Calu3 (cell line): Measurements from ENCODE around the gene PELI3. TPM values are rescaled to one million over a fixed set of nuclear protein-coding genes. Genes with fewer than 3 reads are reported as not detected.

Experiments used
- BruUV-seq: library from RNA; stranded (reverse); fragments of 400-500 nt; replicated peaks from 2 replicates; lab custom pipeline; 2021; lab: Mats Ljungman, UMichigan
- CTCF ChIA-PET: fragments of 300-600 bp; sonication (Branson Sonifier 250); formaldehyde crosslinking; loops from one replicate; lab custom pipeline; 2022; ENCODE audit warnings: antibody characterized with exemption; lab: Charles Lee
- DNase-seq: peaks from one replicate; pipeline ENCODE4 v3.0.0; 2022
- H3K27ac Mint-ChIP-seq: one replicate; pipeline ENCODE4 v1.8.0; 2022; ENCODE audit warnings: mixed read lengths; ENCODE audit not compliant: unreplicated experiment
- H3K27me3 Mint-ChIP-seq: one replicate; pipeline ENCODE4 v1.8.0; 2022; ENCODE audit warnings: mixed read lengths; ENCODE audit not compliant: unreplicated experiment
- H3K36me3 Mint-ChIP-seq: one replicate; pipeline ENCODE4 v1.8.0; 2022; ENCODE audit warnings: mild to moderate bottlenecking, moderate library complexity, mixed read lengths; ENCODE audit not compliant: insufficient read depth, unreplicated experiment
- H3K4me1 Mint-ChIP-seq: one replicate; pipeline ENCODE4 v1.8.0; 2022; ENCODE audit warnings: mild to moderate bottlenecking, low read depth, mixed read lengths; ENCODE audit not compliant: unreplicated experiment
- H3K4me3 Mint-ChIP-seq: one replicate; pipeline ENCODE4 v1.8.0; 2022; ENCODE audit warnings: mild to moderate bottlenecking, low read depth, moderate library complexity, mixed read lengths; ENCODE audit not compliant: unreplicated experiment
- H3K9me3 Mint-ChIP-seq: one replicate; pipeline ENCODE4 v1.8.0; 2022; ENCODE audit warnings: low read depth, mixed read lengths; ENCODE audit not compliant: unreplicated experiment
- intact Hi-C: fragments of 100-400 bp; cut with micrococcal nuclease; formaldehyde crosslinking; loops from one replicate; pipeline ENCODE4 v1.10.0; 2022; ENCODE audit not compliant: unreplicated experiment
- total RNA-seq: library from RNA; stranded (reverse); gene quantifications from 2 replicates; pipeline ENCODE4 v1.2.3, GENCODE V29; 2022
- TF ChIP-seq, protein P1 (sequence below): fragments of 200-600 bp; IDR thresholded peaks from one replicate; pipeline ENCODE4 v1.8.0; 2022; ENCODE audit warnings: antibody characterized with exemption; ENCODE audit not compliant: unreplicated experiment

Gene PELI3
- total RNA-seq, 1 experiment from 2014 or later, result 7.6 TPM

GRCh38 chr11:66473608-66474515, 7.2 kb downstream of the PELI3 start:
- TF ChIP-seq, protein P1, sequence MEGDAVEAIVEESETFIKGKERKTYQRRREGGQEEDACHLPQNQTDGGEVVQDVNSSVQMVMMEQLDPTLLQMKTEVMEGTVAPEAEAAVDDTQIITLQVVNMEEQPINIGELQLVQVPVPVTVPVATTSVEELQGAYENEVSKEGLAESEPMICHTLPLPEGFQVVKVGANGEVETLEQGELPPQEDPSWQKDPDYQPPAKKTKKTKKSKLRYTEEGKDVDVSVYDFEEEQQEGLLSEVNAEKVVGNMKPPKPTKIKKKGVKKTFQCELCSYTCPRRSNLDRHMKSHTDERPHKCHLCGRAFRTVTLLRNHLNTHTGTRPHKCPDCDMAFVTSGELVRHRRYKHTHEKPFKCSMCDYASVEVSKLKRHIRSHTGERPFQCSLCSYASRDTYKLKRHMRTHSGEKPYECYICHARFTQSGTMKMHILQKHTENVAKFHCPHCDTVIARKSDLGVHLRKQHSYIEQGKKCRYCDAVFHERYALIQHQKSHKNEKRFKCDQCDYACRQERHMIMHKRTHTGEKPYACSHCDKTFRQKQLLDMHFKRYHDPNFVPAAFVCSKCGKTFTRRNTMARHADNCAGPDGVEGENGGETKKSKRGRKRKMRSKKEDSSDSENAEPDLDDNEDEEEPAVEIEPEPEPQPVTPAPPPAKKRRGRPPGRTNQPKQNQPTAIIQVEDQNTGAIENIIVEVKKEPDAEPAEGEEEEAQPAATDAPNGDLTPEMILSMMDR, result no peak
- no peaks in the 10 kb centered on the region for H3K27me3 Mint-ChIP-seq
- H3K36me3 Mint-ChIP-seq, result peaks cover 26% of the 10 kb centered on the region
- DNase-seq, result no peak
- CTCF ChIA-PET, result no interaction called here
- H3K9me3 Mint-ChIP-seq, result no peaks in the 10 kb centered on the region
- no peak overlapping the region for H3K4me3 Mint-ChIP-seq
- no peak overlapping the region for H3K27ac Mint-ChIP-seq
- intact Hi-C loops, result no loop called here
- H3K4me1 Mint-ChIP-seq, result no peaks in the 10 kb centered on the region
- BruUV-seq, result no TSS peak

DNA sequence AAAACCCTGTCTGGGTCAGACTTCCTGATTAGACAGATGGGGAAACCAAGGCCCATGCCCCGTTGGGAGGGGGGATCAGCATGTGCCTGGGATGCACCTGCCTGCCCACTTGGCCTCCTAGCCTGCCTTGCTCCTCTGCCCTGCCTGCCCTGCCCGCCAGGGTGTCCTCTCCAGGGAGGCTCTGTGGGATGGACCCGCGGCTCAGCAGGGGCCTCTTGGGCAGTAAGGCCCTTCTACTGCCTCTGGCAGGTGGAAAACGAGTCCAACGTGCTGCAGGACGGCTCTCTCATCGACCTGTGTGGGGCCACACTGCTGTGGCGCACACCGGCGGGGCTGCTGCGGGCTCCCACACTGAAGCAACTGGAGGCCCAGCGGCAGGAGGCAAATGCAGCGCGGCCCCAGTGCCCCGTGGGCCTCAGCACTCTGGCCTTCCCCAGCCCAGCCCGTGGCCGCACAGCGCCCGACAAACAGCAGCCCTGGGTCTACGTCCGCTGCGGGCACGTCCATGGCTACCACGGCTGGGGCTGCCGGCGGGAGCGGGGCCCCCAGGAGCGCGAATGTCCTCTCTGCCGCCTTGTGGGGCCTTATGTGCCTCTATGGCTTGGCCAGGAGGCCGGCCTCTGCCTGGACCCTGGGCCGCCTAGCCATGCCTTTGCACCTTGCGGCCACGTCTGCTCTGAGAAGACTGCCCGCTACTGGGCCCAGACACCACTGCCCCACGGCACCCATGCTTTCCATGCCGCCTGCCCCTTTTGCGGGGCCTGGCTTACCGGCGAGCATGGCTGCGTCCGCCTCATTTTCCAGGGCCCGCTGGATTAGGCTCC, 8.9 kb downstream of the PELI3 start:
- Mint-ChIP-seq H3K27me3 (no peaks in the 10 kb centered on the region), H3K4me1 (no peaks in the 10 kb centered on the region), H3K4me3 (no peak overlapping the region), H3K9me3 (no peaks in the 10 kb centered on the region), H3K27ac (no peak overlapping the region), H3K36me3 (peaks cover 39% of the 10 kb centered on the region)
- TF ChIP-seq, protein P1, result no peak
- BruUV-seq, result no TSS peak
- DNase-seq, result no peak
- CTCF ChIA-PET, result no interaction called here
- intact Hi-C loops, result no loop called here

GRCh38 chr11:66476173-66476840, 9.6 kb downstream of the PELI3 start:
- CTCF ChIA-PET, result no interaction called here
- DNase-seq, result no peak
- H3K27ac Mint-ChIP-seq, result no peak overlapping the region
- no peaks in the 10 kb centered on the region for H3K9me3 Mint-ChIP-seq
- no peaks in the 10 kb centered on the region for H3K4me1 Mint-ChIP-seq
- TF ChIP-seq, protein P1, result no peak
- H3K27me3 Mint-ChIP-seq, result no peaks in the 10 kb centered on the region
- BruUV-seq, result no TSS peak
- peaks cover 44% of the 10 kb centered on the region for H3K36me3 Mint-ChIP-seq
- no peak overlapping the region for H3K4me3 Mint-ChIP-seq
- intact Hi-C loops, result no loop called here

GRCh38 chr11:66476841-66477251, 10.1 kb downstream of the PELI3 start:
- DNase-seq, result no peak
- no peaks in the 10 kb centered on the region for H3K9me3 Mint-ChIP-seq
- H3K27ac Mint-ChIP-seq, result no peak overlapping the region
- no peak overlapping the region for H3K4me3 Mint-ChIP-seq
- no TSS peak for BruUV-seq
- intact Hi-C loops, result no loop called here
- H3K27me3 Mint-ChIP-seq, result no peaks in the 10 kb centered on the region
- peaks cover 44% of the 10 kb centered on the region for H3K36me3 Mint-ChIP-seq
- CTCF ChIA-PET, result no interaction called here
- TF ChIP-seq, protein P1, result no peak
- H3K4me1 Mint-ChIP-seq, result no peaks in the 10 kb centered on the region
